ENCODE results near the gene UGT1A9.
"Not testable (repeated sequence)": the region's sequence is repeated elsewhere in the genome, so short reads cannot be mapped to it uniquely, and the experiment has no call there.

The UGT1A9 gene

DNA sequence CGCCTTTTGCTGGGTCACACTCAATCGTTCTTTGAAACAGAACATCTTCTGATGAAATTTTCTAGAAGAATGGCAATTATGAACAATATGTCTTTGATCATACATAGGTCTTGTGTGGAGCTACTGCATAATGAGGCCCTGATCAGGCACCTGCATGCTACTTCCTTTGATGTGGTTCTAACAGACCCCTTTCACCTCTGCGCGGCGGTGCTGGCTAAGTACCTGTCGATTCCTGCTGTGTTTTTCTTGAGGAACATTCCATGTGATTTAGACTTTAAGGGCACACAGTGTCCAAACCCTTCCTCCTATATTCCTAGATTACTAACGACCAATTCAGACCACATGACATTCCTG, 41.5 kb downstream of the UGT1A9 start:
- no peak for DNase-seq

DNA sequence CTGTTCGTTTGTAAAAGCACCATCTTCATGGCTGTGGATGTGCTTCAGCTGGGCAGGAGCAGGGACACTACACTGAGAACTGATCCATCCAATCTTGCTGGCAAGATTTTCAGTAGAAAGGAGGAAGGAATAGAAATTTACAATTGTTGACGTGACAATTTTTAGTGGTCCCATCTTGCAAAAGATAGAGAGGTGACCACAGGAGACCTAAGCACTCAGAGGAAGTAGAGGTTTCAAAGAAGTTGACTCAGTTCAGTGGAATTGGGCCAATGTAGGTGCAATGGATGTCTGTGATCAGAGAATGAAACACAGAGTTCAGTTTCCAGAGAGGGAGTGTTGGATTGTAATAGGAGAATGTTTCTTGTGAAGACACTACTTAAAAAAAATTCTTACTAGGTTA, 42.4 kb downstream of the UGT1A9 start:
- DNase-seq: no peak

DNA sequence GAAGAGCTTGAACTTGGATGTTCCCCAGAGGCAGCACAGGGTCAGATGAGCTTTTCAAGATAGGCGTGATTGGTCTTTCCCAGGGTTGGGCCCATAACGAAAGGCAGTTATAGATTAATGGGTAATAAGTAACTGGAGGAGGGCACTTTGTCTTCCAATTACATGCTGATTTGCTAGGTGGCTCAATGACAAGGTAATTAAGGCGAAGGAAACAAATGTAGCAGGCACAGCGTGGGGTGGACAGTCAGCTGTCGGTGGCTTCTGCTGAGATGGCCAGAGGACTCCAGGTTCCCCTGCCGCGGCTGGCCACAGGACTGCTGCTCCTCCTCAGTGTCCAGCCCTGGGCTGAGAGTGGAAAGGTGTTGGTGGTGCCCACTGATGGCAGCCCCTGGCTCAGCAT, 46.9 kb downstream of the UGT1A9 start, which contains the start of gene UGT1A4:
UGT1A4 (plus strand) TSS at position 185 of the 400 bp plus-strand sequence; CDS start at position 270, 85 bp downstream.
- no peak for DNase-seq

DNA sequence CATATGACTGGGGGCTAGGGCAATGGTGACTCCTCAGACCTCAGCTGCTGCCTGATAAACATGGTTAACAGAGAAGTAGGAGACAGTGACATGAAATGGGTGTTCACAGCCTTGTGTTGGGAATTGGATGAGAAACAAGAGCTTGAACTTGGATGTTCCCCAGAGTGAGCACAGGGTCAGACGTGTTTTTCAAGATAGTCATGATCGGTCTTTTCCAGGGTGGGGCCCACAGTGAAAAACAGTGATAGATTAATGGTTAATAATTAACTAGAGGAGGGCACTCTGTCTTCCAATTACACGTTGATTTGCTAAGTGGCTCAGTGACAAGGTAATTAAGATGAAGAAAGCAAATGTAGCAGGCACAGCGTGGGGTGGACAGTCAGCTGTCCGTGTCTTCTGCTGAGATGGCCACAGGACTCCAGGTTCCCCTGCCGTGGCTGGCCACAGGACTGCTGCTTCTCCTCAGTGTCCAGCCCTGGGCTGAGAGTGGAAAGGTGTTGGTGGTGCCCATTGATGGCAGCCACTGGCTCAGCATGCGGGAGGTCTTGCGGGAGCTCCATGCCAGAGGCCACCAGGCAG, 57.1 kb downstream of the UGT1A9 start, which contains the start of gene UGT1A3:
UGT1A3 (plus strand) TSS at position 320 of the 579 bp plus-strand sequence; CDS start at position 405, 85 bp downstream.
- DNase-seq: no peak

DNA sequence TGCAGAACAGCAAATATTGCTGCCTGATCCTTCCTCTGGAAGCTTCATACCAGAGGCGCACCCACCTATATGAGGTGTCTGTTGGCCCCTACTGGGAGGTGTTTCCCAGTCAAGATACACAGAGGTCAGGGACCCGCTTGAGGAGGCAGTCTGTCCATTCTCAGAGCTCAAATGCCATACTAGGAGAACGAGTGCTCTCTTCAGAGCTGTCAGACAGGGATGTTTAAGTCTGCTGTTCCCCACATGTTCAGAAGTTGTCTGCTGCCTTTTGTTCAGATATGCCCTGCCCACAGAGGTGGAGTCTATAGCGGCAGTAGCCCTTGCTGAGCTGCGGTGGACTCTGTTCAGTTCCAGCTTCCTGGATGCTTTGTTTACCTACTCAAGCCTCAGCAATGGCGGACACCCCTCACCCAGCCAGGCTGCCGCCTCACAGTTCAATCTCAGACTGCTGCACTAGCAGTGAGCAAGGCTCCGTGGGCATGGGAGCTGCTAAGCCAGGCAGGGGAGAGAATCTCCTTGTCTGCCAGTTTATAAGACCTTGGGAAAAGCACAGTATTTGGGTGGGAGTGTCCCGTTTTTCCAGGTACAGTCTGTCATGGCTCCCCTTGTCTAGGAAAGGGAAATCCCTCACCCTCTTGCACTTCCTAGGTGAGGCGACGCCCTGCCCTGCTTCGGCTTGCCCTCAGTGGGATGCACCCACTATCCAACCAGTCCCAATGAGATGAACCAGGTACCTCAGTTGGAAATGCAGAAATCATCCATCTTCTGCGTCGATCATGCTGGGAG, 65.4 kb downstream of the UGT1A9 start:
- DNase-seq: not testable (repeated sequence)

DNA sequence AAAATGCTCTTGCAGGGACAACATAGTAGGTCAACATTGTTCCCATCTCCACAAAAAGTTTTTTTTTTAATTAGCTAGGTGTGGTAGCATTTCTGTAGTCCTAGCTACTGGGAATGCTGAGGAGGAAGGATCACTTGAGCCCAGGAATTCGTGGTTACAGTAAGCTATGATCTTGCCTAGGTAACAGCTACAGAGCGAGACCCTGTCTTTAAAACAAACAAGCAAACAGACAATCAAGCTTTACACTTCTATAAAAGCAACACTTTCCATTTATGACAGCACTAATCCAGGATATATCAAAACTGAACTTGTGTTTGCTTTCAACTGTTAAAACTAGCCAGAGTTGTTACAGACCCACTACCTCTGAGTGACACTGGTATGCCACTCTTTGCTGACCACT, 69.2 kb downstream of the UGT1A9 start:
- no peak for DNase-seq

DNA sequence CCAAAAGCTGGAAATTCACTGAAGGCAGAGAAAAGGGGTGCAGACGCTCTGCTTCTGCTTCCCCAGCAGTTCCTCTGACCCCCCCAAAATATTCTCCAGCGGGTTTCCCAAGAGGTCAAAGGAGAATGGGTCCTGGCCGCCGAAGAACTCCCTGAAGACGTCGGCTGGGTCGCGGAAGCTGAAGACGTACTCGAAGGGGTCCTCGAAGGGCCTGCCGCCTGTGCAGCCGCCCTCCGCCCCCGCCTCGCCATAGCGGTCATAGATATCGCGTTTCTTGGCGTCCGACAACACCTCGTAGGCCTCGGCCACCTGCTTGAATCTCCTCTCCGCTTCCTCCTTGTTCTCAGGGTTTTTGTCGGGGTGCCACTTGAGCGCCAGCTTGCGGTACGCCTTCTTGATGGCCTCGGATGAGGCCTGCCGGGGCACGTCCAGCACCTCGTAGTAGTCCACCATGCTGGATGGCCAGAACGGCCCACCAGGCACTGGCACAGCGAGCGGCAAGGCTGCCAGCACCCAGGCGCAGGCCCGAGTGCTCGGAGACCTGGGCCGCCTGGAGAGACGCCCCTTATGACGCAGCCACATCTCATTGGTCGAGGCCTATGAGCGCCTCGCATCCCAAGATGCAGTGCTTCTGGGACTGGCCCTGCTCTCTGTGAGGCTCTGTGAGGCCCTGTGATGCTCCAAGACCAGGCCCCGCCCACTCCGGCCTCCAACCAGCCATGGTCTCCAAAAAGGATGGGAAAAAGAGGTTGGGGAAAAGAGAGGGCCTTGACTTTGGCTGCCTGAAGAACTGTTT, 72.0 kb downstream of the UGT1A9 start:
- DNase-seq: no peak

DNA sequence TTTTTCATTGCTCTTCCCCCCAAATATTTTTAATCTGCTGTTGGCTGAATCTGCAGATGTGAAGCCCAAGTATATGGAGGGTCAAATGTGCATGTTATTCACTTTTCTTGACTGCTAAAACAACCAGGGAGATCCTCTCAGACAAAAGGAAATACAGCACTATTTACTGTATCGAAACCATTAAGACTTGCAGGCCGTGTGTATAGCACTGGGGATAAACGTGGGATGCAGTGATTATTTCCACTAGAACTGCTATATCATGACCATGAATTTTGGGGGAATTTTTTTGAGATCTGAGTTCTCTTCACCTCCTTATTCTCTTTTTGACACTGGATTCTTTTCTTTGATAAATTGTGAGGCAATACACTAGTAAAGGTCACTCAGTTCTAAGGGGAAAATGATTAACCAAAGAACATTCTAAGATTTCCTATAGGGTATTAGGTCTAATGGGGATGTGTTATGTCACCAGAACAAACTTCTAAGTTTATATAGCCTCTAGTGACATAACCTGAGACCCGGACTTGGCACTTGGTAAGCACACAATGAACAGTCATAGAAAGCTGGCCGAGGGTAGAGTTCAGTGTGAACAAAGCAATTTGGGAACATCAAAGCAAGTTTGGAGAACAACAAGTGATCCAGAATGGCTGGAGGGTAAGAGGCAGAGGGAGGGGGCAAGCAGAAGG, 73.5 kb downstream of the UGT1A9 start:
- DNase-seq: no peak

DNA sequence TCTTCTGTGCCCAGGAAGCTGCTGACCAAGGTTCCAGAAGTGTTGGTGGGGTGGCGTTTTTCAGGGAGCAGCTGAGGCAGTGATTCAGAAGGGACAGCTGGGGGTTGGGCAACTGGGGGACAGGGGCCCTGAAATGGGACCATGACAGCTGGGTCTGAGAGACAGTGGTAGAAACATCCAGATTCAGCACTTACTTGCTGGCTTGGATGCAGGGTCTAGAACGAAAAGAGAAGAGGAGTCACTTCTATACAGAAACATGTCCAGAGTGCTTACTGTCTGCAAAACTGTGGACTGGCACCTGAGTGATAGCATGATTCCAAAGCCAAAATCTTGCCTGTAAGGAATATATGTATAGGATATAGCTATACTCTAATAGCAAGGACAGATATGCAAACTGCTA, 74.1 kb downstream of the UGT1A9 start:
- DNase-seq: not testable (repeated sequence)

DNA sequence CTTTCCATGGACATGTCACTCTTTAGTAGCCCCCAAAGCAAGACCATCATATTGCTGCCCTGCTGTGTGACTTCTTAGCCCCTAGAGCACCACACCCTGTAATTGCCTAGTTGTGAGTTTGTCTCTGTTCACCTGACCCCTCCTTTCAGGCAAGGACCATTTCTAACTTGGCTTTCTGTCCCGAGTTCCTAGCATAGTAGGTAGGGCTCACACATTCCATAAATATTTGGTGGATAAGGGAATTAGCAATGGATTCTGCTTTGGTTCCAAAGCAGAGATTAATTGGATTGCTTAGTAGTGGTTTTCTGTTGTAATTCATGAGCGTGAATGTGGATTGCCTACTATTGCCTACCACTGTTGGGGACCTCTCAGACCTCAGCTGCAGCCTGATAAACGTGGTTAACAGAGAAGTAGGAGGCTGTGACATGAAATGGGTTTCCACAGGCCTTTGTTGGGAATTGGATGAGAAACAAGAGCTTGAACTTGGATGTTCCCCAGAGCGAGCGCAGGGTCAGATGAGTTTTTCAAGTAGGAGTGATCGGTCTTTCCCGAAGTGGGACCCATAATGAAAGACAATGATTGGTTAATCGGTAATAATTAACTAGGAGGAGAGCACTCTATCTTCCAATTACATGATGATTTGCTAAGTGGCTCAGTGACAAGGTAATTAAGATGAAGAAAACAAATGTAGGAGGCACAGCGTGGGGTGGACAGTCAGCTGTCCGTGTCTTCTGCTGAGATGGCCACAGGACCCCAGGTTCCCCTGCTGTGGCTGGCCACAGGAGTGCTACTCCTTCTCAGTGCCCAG, 75.0 kb downstream of the UGT1A9 start:
- DNase-seq: no peak

DNA sequence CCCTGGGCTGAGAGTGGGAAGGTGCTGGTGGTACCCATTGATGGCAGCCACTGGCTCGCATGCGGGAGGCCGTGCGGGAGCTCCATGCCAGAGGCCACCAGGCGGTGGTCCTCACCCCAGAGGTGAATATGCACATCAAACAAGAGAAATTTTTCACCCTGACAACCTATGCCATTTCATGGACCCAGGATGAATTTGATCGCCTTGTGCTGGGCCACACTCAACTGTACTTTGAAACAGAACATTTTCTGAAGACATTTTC, 75.5 kb downstream of the UGT1A9 start:
- no peak for DNase-seq

DNA sequence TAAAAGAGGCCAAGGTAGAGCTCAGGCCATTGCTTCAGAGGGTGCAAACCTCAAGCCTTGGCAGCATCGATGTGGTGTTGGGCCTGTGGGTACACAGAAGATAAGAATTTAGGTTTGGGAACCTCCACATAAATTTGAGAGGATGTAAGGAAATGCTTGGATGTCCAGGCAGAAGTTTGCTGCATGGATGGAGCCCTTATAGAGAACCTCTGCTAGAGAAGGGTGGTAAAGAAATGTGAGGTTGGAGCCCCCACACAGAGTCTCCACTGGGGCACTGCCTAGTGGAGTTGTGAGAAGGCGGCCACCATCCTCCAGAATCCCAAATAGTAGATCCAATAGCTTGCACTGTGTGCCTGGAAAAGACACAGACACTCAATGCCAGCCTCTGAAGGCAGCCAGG, 79.0 kb downstream of the UGT1A9 start:
- not testable (repeated sequence) for DNase-seq

DNA sequence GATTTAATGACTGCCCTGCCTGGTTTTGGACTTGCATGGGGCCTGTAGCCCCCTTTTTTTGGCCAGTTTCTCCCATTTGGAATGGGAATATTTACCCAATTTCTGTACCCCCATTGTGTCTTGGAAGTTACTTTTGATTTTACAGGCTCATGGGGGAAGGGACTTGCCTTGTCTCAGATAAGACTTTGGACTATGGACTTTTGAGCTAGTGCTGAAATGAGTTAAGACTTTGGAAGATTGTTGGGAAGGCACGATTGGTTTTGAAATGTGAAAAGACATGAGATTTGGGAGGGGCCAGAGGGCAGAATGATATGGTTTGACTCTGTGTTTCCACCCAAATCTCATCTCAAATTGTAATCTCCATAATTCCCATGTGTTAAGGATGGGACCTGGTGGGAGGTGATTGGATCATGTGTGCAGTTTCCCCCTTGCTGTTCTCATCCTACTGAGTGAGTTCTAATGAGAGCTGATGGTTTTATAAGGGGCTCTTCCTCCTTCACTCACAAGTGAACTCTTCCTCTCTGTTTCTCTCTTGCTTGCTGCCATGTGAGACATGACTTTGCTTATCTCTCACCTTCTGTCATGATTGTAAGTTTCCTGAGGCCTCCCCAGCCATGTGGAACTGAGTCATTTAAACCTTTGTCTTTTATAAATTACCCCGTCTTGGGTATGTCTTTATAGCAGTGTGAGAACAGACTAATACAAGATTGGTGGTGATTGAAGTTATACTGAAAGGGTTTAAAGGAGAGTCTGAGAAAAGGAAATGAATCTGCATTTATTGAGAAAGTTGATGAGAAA, 79.7 kb downstream of the UGT1A9 start:
- not testable (repeated sequence) for DNase-seq

DNA sequence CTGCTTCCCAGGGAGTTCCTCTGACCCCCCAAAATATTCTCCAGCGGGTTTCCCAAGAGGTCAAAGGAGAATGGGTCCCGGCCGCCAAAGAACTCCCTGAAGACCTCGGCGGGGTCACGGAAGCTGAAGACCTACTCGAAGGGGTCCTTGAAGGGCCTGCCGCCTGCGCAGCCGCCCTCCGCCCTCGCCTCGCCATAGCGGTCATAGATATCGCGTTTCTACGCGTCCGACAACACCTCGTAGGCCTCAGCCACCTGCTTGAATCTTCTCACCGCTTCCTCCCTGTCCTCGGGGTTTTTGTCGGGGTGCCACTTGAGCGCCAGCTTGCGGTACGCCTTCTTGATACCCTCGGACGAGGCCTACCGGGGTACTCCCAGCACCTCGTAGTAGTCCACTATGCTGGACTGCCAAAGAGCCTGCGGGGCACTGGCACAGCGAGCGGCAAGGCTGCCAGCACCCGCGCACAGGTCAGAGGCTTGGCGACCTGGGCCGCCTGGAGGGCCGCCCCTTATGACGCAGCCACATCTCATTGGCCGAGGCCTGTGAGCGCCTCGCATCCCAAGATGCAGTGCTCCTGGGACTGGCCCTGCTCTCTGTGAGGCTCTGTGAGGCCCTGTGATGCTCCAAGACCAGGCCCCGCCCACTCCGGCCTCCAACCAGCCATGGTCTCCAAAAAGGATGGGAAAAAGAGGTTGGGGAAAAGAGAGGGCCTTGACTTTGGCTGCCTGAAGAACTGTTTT, 83.3 kb downstream of the UGT1A9 start:
- no peak for DNase-seq

DNA sequence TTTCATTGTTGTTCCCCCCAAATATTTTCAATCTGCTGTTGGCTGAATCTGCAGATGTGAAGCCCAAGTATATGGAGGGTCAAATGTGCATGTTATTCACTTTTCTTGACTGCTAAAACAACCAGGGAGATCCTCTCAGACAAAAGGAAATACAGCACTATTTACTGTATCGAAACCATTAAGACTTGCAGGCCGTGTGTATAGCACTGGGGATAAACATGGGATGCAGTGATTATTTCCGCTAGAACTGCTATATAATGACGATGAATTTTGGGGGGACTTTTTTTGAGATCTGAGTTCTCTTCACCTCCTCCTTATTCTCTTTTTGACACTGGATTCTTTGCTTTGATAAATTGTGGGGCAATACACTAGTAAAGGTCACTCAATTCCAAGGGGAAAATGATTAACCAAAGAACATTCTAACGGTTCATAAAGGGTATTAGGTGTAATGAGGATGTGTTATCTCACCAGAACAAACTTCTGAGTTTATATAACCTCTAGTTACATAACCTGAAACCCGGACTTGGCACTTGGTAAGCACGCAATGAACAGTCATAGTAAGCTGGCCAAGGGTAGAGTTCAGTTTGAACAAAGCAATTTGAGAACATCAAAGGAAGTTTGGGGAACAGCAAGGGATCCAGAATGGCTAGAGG, 84.9 kb downstream of the UGT1A9 start:
- no peak for DNase-seq

DNA sequence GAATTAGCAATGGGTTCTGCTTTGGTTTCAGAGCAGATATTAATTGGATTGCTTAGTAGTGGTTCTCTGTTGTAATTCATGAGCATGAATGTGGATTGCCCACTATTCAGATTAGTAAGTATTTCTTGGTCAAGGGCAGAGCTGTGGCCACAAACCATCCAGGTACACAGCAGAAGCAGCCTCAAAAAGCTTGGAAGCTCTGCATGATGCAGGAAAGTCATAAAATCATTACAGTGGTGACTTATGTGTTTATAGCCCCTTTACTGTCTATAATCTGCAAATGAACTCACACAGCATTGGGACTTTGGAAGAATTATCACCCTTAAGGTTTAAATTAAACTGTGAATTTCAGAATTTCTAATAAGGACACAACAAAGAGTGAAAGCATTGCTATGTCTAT, 86.4 kb downstream of the UGT1A9 start:
- DNase-seq: no peak

DNA sequence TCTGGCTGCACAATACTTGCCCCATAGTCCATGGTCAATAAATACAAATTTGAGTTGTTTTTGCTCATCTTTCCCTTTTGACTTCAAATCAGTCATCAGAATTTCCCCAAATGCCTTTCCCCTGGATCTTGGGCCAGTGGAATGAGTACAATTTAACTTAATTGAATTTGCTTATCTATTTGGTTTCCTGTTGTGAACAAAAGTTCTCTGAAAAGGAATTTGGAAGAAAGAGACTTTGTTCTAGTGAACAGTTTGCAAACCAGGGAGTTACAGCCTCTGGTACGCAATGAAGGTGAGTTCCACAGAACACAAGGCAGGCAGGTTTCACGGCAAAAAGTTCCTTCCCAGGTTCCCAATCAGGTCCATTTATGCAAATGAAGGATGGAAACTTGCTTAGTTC, 87.2 kb downstream of the UGT1A9 start:
- DNase-seq: no peak

DNA sequence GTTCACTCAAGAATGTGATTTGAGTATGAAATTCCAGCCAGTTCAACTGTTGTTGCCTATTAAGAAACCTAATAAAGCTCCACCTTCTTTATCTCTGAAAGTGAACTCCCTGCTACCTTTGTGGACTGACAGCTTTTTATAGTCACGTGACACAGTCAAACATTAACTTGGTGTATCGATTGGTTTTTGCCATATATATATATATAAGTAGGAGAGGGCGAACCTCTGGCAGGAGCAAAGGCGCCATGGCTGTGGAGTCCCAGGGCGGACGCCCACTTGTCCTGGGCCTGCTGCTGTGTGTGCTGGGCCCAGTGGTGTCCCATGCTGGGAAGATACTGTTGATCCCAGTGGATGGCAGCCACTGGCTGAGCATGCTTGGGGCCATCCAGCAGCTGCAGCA, 88.3 kb downstream of the UGT1A9 start, which contains the start of gene UGT1A1:
UGT1A1 (plus strand) TSS at position 228 of the 400 bp plus-strand sequence; CDS start at position 246, 18 bp downstream.
- no peak for DNase-seq

DNA sequence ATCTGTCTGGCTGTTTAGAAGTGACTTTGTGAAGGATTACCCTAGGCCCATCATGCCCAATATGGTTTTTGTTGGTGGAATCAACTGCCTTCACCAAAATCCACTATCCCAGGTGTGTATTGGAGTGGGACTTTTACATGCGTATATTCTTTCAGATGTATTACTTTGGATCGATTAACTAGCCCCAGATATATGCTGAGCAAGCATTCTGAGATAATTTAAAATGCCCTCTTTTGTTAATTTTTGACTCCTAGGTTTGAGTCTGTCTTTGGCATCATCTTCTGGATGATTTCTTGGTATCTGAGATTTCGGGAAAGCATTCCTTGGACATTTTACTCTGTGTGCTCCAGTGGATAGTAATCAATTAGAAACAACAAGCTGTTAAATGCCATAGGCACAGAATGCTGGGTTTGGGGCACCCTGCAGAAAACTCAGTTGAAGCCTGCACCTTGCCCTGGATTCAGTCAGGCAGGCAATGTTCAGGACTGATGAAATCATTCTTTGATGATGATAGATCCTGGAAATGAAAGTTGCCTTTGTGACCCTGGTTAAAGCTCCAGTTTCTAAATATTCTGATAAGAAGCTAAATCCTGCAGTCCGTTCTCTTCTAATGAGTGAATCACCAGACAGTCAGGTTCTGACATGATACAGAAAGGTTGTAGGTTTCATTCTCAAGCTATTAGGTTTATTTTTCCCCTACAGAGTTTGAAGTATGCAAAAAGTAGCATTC, 89.5 kb downstream of the UGT1A9 start:
- DNase-seq: no peak

DNA sequence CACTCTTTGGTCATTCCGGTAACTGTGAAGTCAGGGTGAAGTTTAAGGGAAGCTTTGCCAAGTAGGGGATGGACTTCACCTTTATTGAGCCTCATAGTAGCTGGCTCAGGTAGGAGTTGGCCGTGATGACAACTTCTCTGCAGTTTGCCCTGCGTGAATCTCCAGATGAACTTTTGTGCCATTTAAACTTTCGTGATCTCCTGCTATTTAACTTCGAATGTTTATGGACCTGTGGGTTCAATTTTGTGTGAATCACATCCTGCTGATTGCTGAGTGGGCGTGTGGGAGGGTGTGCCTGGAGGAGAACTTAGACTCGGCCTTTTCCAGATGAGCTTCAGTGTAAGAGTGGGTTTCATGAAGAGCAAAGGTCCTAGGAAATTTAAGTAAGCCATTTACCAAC, 92.6 kb downstream of the UGT1A9 start:
- no peak for DNase-seq

Measured in T1000 (cell line).